C4-2B (cell line): ENCODE results near the gene NOL12.

Experiments
- H3K27ac ChIP-seq: fragments of 450-650 bp; 2 replicates; pipeline ENCODE4 v1.5.1; 2017
- CTCF ChIP-seq: fragments of 450-650 bp; conservative IDR thresholded peaks from 2 replicates; pipeline ENCODE4 v1.5.1; 2017; ENCODE audit warnings: mild to moderate bottlenecking
- ZFX ChIP-seq: fragments of 450-650 bp; IDR thresholded peaks from 2 replicates; pipeline ENCODE4 v1.6.1; 2017

The NOL12 gene

GRCh38 chr22:37708580-37709444, 22.7 kb downstream of the NOL12 start:
- no peak overlapping the region for H3K27ac ChIP-seq
- TF ChIP-seq CTCF (no peak), ZFX (no peak)

GRCh38 chr22:37709445-37709765, 23.3 kb downstream of the NOL12 start:
- H3K27ac ChIP-seq, result no peak overlapping the region
- TF ChIP-seq ZFX, result no peak
- TF ChIP-seq CTCF, result no peak

- TF ChIP-seq CTCF, result no peak
- no peak for TF ChIP-seq ZFX
- H3K27ac ChIP-seq, result no peak overlapping the region
These were observed 24.5 kb downstream of the NOL12 start for GRCh38 chr22:37710675-37711074.

GRCh38 chr22:37711490-37711889, 25.3 kb downstream of the NOL12 start:
- no peak overlapping the region for H3K27ac ChIP-seq
- no peak for TF ChIP-seq ZFX
- no peak for TF ChIP-seq CTCF

GRCh38 chr22:37713761-37714160, 27.6 kb downstream of the NOL12 start:
- TF ChIP-seq CTCF (no peak), ZFX (no peak)

GRCh38 chr22:37714634-37715033, 28.5 kb downstream of the NOL12 start:
- no peak overlapping the region for H3K27ac ChIP-seq

More at GRCh38 chr22:37713761-37714160, 27.6 kb downstream of the NOL12 start:
- H3K27ac ChIP-seq, result no peak overlapping the region

More at GRCh38 chr22:37714634-37715033, 28.5 kb downstream of the NOL12 start:
- TF ChIP-seq CTCF (no peak), ZFX (no peak)
